Left colon (tissue), 2 donors: ENCODE measurements around the gene PRCC. TPM values are rescaled to one million over a fixed set of nuclear protein-coding genes. Genes with fewer than 3 reads are reported as not detected.
A peak's percentile ranks its signal among the peaks of the same experiment; 100 is the strongest.

Source experiments
- ATAC-seq: fragments of 200-7000 bp; cut with Tn5 transposase; one replicate; pipeline ENCODE4 v1.9.1; 2020; ENCODE audit warnings: mild to moderate bottlenecking, moderate library complexity
- DNase-seq, 2 donors: peaks; one replicate each; pipeline ENCODE4 v3.0.0-alpha.2; 2020
- intact Hi-C, 2 donors: fragments of 100-400 bp; cut with DNase I in 1 of 2; cut with micrococcal nuclease in 1 of 2; formaldehyde crosslinking; loops; one replicate each; pipeline versions ENCODE4 v1.11.2 to v1.14.0; 2022; cut with DNase I, micrococcal nuclease
- total RNA-seq, 2 donors: library from RNA; stranded (reverse); fragmentation: NEBNext Ultra II Directional; extraction: Animal tissue kit (Norgen Biotek cat#: 25700); gene quantifications; one replicate each; pipeline ENCODE4 v1.2.1, GENCODE V29; 2021
- donor health status: DM: no; HTN: no; CAD: no.
- donor health status: DM: yes; HTN: yes; CAD: no.

Gene PRCC
- total RNA-seq, 2 donors from 2014 or later: 51.2 to 59.6 TPM

DNA sequence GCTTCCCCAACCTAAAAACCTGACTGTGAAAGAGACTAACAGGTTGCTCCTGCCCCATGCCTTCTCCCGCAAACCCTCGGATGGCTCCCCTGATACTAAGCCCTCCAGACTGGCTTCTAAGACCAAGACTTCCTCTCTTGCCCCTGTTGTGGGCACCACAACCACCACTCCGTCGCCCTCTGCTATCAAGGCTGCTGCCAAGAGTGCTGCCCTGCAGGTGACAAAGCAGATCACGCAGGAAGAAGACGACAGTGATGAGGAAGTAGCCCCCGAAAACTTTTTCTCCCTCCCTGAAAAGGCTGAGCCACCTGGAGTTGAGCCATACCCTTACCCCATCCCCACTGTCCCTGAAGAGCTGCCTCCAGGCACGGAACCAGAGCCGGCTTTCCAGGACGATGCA is 19.3 kb downstream of the PRCC start:
- DNase-seq: no peak
- ATAC-seq: no peak
- intact Hi-C loops: no loop called here

DNA sequence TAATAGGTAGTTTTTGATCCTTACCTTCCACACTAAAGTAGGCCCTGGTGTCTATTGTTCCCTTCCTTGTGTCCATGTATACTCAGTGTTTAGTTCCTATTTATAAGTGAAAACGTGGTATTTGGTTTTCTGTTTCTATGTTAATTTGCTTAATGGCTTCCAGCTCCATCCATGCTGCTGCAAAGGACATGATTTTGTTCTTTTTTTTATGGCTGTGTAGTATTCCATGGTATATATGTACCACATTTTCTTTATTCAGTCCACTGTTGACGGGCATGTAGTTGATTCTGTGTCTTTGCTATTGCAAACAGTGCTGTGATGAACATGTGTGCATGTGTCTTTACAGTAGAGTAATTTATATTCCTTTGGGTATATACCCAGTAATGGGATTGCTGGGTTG is 20.8 kb downstream of the PRCC start:
- intact Hi-C loops: no loop called here
- DNase-seq (no peak), ATAC-seq (no peak)

GRCh38 chr1:156789621-156790318 is 22.4 kb downstream of the PRCC start:
- intact Hi-C loops: loop anchor here in 1 of 2 donors (10.0 kb wide), 1 partner anchor 75 kb away; the partner anchor contains the start of gene NTRK1
- ATAC-seq (no peak), DNase-seq (no peak)

- ATAC-seq (no peak), DNase-seq (no peak)
- intact Hi-C loops: loop anchor here in 1 of 2 donors (10.0 kb wide), 1 partner anchor 70 kb away; the partner anchor contains the start of gene NTRK1
Observed at GRCh38 chr1:156794506-156795373, 27.4 kb downstream of the PRCC start.

- ATAC-seq: no peak
- intact Hi-C loops: loop anchor here in 1 of 2 donors (10.0 kb wide), 1 partner anchor 69 kb away; the partner anchor contains the start of gene NTRK1
Observed at GRCh38 chr1:156795374-156795733, 28.0 kb downstream of the PRCC start.

DNA sequence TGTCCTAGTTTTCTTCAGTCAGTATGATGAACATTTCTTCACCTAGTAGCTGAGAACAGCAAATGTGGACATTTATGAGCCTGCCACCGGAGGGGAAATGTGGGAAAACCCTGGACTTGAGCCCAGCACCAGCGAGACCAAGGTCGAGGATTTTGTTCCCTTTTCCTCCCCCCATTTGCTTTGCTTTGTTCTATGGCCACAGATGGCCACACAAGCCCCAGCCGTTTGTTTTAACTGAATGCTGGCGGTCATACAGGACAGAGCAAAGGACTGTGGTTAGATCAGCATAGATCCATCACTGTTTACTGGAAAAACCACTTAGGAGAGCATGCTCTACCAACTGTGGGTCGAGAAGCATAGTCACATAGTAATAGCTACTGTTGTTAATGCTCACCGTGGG is 28.5 kb downstream of the PRCC start:
- intact Hi-C loops: loop anchor here in 1 of 2 donors (10.0 kb wide), 1 partner anchor 69 kb away; the partner anchor contains the start of gene NTRK1

More at GRCh38 chr1:156795374-156795733, 28.0 kb downstream of the PRCC start:
- DNase-seq: no peak

GRCh38 chr1:156796340-156797097 is 29.2 kb downstream of the PRCC start:
- intact Hi-C loops: loop anchor here in 1 of 2 donors (10.0 kb wide), 1 partner anchor 68 kb away; the partner anchor contains the start of gene NTRK1
- DNase-seq: no peak
- peak; percentile 13 for ATAC-seq

More for the DNA sequence above, 28.5 kb downstream of the PRCC start:
- ATAC-seq (no peak), DNase-seq (no peak)

GRCh38 chr1:156797212-156797871 is 30.0 kb downstream of the PRCC start:
- intact Hi-C loops: loop anchor here in 1 of 2 donors (10.0 kb wide), 1 partner anchor 67 kb away; the partner anchor contains the start of gene NTRK1
- ATAC-seq (peak; percentile 86), DNase-seq (peak in 1 of 2 donors; percentile 55)

DNA sequence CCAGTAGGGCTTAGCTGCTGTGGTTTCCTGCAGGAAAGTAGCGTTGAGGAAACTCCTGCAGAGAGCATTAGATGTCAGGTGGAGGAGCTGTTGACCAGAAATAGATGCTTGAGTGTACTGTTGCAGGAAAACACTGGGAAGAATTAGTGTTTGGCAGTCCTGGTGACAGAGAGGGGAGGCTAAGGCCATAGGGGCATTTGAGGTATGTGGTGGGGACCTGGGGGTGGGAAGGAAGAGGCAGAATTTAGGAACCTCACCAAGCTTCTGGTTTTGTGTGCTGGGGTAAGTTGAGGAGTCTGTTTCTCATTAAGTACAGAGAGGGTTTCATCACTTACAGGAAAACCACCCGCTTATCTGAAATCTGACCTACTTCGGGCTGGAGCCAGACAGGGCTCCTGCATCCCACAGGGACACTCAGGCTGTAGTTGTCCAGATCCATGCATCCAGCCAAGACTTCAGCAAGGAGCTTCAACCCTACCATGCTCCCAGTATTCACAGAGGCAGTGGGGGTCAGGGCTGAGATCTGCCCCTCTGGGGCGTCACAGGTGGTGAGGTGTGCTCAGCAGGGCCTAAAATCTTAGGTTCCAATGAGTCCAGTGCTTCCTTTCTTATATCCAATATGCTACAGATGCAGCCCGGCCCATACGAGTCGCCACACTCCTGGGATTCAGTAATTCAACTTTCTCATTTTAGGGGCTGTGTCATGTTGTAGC is 34.2 kb downstream of the PRCC start:
- intact Hi-C loops: no loop called here
- no peak for DNase-seq
- ATAC-seq: no peak

DNA sequence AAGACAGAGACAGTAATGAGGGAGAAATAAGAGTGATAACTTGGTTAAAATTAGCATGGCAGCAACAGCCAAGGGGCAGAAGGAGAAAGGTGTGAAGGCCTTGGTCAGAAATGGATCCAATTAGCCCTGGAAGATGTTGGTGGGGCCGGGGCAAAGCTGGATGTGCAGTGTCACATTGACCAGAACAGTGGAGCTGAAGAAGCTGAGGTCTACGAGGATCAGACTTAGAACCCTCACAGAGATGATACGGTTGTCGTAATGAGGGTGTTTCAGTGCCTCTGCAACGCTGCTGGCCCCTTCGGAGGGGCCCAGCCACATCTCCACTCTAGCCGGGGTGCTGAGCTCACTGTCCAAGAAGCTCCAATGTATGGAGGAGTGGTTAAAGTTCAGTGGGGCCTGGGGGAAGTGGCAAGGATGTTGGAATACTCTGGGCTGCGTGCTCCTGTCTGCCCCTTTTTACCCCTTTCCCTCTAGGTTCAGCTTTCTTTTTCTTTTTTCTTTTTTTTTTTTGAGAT is 35.1 kb downstream of the PRCC start:
- intact Hi-C loops: no loop called here
- DNase-seq: no peak
- ATAC-seq: no peak

DNA sequence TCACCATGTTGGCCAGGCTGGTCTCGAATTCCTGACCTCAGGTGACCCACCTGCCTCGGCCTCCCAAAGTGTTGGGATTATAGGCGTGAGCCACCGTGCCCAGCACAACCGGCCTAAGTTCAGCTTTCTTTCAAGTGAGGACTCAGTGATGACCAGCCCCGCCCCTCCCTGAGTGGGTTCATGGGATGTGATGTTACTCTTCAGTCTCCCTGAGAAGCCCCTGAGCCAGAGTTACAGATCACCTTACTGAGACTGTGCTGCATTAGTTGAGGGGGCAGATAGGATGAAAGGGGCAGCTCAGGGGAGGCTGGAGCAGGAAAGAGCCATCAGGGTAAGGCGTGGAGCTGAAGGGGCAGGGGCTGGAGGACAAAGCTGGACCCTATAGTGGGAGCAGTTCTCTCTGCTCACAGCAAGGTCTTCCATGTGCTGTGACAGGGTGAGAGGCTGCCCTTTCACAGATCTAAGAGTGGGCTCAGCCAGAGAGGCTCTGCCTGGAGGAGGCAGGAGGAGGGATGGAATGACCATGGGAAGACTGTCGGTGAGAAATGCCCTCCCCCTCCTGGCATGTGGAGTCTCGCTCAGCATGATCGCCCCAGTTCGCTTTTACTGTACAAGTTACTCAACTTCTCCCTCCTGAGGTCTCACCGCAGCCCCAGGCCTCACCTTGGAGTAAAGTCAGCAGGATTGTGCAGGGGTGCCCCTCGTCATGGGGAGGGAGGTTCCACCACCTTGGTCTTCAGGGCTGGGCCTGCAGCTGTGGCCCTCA is 35.9 kb downstream of the PRCC start:
- DNase-seq: no peak
- peak; percentile 4 for ATAC-seq
- intact Hi-C loops: no loop called here

GRCh38 chr1:156804026-156804425 is 36.7 kb downstream of the PRCC start:
- ATAC-seq (no peak), DNase-seq (no peak)
- intact Hi-C loops: no loop called here

GRCh38 chr1:156804572-156805243 is 37.4 kb downstream of the PRCC start:
- ATAC-seq (peak; percentile 28), DNase-seq (no peak)
- intact Hi-C loops: no loop called here

- DNase-seq (peak; percentile 25 to 48), ATAC-seq (no peak)
- intact Hi-C loops: no loop called here
Observed at GRCh38 chr1:156805766-156806511, 38.6 kb downstream of the PRCC start.

DNA sequence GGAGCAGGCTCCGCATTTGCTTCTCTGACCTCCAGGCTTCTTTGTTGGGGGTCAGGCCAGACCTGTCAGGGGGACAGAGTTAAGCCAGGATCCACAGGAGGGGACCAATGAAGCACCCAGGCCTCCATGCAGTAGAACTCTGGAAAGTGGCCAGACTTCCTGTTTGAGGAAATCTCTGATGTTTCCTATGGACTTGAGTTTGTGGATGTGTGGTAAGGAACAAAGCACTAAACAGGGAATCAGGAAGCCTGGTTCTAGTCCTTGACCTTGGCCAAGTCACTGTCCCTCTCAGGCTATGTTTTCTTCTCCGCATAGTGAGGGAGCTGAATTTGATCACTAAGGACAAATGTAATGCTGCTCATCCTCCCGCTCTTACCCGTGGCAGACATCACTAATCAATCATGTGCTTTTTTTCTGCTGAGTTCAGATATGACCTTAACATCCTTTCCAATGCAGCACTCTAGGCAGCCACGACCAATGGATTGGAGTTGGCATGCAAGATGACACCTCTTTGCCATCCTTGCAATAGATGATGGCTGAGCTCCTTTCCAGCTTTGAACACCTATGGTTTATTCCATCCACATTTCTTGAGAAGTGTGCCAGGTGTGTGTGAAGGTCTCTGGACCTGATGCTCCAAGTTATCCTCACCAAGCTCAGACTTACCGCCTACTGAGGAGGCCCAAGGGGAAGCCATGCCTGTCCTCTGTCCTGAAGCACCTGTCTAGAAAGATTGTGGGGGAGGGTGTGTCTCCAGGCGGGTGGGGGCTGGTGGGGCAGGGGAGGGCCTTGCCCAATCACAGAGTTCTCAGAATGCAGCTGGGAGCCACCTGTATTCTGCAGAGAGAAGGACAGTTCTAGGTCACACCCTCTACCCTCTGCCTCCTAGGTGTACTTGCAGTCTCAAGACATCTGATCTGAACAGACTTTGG is 39.4 kb downstream of the PRCC start:
- intact Hi-C loops: no loop called here
- no peak for DNase-seq

More for the DNA sequence above, 39.4 kb downstream of the PRCC start:
- ATAC-seq: no peak
